Measurements from ENCODE around the gene VBP1. TPM values are rescaled to one million over a fixed set of nuclear protein-coding genes. Genes with fewer than 3 reads are reported as not detected.

The VBP1 gene
- total RNA-seq, 1 donor from 2014 or later = 50.8 TPM

DNA sequence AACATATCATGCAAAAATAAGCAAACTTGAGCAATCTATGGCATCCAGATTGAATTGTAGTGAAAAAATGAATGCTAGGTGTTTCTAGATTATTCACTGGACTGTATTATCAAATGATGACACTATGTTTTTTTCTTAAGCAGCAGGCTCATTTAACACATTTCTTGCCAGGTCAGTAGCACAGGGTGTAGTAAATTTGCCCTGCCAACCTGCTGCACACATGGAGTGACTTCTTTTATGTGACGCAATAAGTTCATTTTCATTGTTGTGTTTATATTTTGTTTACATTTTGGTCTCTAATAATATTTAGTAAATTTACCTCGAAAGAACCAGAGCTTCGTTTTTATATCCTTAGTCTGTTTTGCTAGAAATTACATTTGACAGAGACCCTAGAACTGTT, 9.5 kb downstream of the VBP1 start:
- TF ChIP-seq, protein P1, sequence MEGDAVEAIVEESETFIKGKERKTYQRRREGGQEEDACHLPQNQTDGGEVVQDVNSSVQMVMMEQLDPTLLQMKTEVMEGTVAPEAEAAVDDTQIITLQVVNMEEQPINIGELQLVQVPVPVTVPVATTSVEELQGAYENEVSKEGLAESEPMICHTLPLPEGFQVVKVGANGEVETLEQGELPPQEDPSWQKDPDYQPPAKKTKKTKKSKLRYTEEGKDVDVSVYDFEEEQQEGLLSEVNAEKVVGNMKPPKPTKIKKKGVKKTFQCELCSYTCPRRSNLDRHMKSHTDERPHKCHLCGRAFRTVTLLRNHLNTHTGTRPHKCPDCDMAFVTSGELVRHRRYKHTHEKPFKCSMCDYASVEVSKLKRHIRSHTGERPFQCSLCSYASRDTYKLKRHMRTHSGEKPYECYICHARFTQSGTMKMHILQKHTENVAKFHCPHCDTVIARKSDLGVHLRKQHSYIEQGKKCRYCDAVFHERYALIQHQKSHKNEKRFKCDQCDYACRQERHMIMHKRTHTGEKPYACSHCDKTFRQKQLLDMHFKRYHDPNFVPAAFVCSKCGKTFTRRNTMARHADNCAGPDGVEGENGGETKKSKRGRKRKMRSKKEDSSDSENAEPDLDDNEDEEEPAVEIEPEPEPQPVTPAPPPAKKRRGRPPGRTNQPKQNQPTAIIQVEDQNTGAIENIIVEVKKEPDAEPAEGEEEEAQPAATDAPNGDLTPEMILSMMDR (IDR thresholded peaks at IDR 0.05; ENCODE audit: unreplicated experiment) = no peak
- H3K9me3 Mint-ChIP-seq (ENCODE audit: low read depth) = peaks cover 30% of the 10 kb centered on the region
- no peaks in the 10 kb centered on the region for H3K27me3 Mint-ChIP-seq
- no peak for DNase-seq (ENCODE audit: low spot score, unreplicated experiment)
- H3K4me1 Mint-ChIP-seq (ENCODE audit: low read depth) = no peaks in the 10 kb centered on the region
- no peak overlapping the region for H3K4me3 Mint-ChIP-seq (ENCODE audit: low read depth)
- peaks cover 32% of the 10 kb centered on the region for H3K36me3 Mint-ChIP-seq (ENCODE audit: insufficient read depth)
- no peak overlapping the region for H3K27ac Mint-ChIP-seq

DNA sequence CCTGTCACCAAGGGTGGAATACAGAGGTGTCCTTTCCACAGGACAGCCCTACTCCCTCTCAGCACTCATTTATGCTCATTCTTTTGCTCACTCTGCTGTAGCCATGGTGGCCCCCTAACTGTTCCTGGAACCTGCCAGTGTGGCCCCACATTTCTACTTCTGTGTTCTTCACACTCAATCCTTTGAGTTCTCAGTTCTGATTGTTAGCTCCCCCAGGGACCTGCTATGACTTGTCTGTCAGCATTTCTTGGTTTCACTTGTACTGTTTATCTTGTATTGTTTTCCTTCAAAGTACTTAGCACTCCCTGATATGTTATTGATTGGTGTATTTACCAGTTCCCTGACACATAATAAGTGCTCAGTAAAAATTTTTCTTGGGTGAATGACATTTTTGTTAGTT, 14.9 kb downstream of the VBP1 start:
- H3K9me3 Mint-ChIP-seq (ENCODE audit: low read depth) = peaks cover 28% of the 10 kb centered on the region
- no peak overlapping the region for H3K4me3 Mint-ChIP-seq (ENCODE audit: low read depth)
- TF ChIP-seq, protein P1 (IDR thresholded peaks at IDR 0.05; ENCODE audit: unreplicated experiment) = no peak
- peak overlapping the region; percentile 85 for H3K27ac Mint-ChIP-seq
- peaks cover 5% of the 10 kb centered on the region for H3K4me1 Mint-ChIP-seq (ENCODE audit: low read depth)
- no peak for DNase-seq (ENCODE audit: low spot score, unreplicated experiment)
- H3K36me3 Mint-ChIP-seq (ENCODE audit: insufficient read depth) = peaks cover 19% of the 10 kb centered on the region
- H3K27me3 Mint-ChIP-seq = no peaks in the 10 kb centered on the region

DNA sequence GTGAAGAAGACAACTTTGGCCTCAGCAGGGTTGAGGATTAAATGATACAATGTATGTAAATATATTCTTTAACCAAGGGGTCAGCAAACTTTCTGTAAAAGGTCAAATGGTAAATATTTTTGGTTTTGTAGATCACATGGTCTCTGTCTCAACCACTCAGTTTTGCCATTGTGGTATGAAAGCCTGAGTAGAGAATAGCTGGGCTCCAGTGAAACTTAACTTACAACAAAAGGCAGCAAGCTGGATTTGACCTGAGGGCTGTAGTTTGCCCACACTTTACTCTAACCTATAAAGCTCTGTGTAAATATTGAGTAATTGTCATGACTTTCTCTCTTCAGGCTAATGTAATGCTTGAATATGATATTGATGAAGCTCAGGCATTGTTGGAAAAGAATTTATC, 19.6 kb downstream of the VBP1 start:
- Mint-ChIP-seq H3K27me3 (no peaks in the 10 kb centered on the region), H3K36me3 (ENCODE audit: insufficient read depth) (peaks cover 24% of the 10 kb centered on the region), H3K27ac (no peak overlapping the region), H3K4me3 (ENCODE audit: low read depth) (no peak overlapping the region), H3K4me1 (ENCODE audit: low read depth) (peaks cover 4% of the 10 kb centered on the region), H3K9me3 (ENCODE audit: low read depth) (peaks cover 27% of the 10 kb centered on the region)
- no peak for DNase-seq (ENCODE audit: low spot score, unreplicated experiment)
- TF ChIP-seq, protein P1 (IDR thresholded peaks at IDR 0.05; ENCODE audit: unreplicated experiment) = no peak

DNA sequence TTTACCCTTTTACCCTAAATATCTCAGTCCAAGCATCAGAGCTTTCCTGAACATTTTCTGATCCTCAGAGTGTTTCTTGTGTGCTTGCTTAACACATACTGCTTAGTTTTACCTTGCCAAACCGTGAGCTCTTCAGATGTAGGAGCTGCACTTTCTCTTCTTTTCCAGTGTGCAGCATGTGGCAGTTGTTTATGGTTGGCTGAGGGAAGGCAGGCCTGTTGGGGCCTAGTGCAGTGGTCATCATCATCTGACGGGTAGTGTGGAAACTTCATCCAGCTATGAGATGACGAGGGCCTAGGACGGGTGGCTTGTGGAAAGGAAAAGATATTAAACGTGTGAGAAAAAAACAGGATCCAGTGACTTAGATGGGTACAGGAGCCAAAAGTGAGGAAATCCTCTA, 21.5 kb downstream of the VBP1 start:
- no peak overlapping the region for H3K4me3 Mint-ChIP-seq (ENCODE audit: low read depth)

DNA sequence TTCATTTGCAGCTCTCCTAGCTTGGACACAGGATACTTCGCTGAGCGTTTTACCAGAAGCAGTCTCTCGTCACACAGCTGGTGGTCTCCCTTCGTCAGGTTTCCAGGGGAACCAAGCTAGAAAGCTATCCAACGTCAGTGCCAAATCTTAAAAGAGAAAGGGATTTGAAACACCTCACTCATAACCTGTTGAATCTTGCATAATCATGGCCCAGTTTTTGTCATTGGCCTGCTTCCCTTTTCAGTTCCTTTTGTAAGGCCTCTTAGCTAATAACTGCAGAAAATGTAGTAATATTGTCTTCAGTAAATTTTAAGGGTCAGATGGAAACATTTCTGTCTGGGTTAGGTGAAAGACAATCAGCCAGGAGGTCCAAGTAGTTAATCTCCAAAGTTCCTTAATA, 26.0 kb downstream of the VBP1 start:
- TF ChIP-seq, protein P1 (IDR thresholded peaks at IDR 0.05; ENCODE audit: unreplicated experiment) = no peak
- H3K9me3 Mint-ChIP-seq (ENCODE audit: low read depth) = peaks cover 20% of the 10 kb centered on the region
- DNase-seq (ENCODE audit: low spot score, unreplicated experiment) = no peak
- no peaks in the 10 kb centered on the region for H3K27me3 Mint-ChIP-seq
- peaks cover 10% of the 10 kb centered on the region for H3K36me3 Mint-ChIP-seq (ENCODE audit: insufficient read depth)
- H3K4me1 Mint-ChIP-seq (ENCODE audit: low read depth) = no peaks in the 10 kb centered on the region
- H3K27ac Mint-ChIP-seq = no peak overlapping the region
- no peak overlapping the region for H3K4me3 Mint-ChIP-seq (ENCODE audit: low read depth)

More for the DNA sequence above, 21.5 kb downstream of the VBP1 start:
- Mint-ChIP-seq H3K36me3 (ENCODE audit: insufficient read depth) (peaks cover 18% of the 10 kb centered on the region), H3K27ac (no peak overlapping the region), H3K27me3 (no peaks in the 10 kb centered on the region), H3K4me1 (ENCODE audit: low read depth) (no peaks in the 10 kb centered on the region), H3K9me3 (ENCODE audit: low read depth) (peaks cover 18% of the 10 kb centered on the region)
- TF ChIP-seq, protein P1 (IDR thresholded peaks at IDR 0.05; ENCODE audit: unreplicated experiment) = no peak
- no peak for DNase-seq (ENCODE audit: low spot score, unreplicated experiment)

All from progenitor cell of endocrine pancreas (in vitro differentiated cells).